Cardiac fibroblast (primary cell): ENCODE measurements around the gene THRSP.

Experiments
- DNase-seq, 2 donors: peaks; one replicate each; pipeline versions ENCODE4 v3.0.0 to v3.0.0-alpha.2; 2010; ENCODE audit warnings: low read depth in 2 of 2
- H3K4me3 ChIP-seq, 2 donors: replicated peaks in 1 of 2; 1 replicate in 1 of 2; 2 replicates in 1 of 2; pipeline ENCODE4 v1.5.1; 2011; ENCODE audit warnings: low read depth in 2 of 2, low read length in 2 of 2, mild to moderate bottlenecking in 2 of 2, moderate library complexity in 1 of 2
- CTCF ChIP-seq: IDR thresholded peaks from one replicate; pipeline ENCODE4 v1.5.1; 2011; ENCODE audit warnings: low read depth, mild to moderate bottlenecking, low read length, inconsistent platforms

THRSP gene

DNA sequence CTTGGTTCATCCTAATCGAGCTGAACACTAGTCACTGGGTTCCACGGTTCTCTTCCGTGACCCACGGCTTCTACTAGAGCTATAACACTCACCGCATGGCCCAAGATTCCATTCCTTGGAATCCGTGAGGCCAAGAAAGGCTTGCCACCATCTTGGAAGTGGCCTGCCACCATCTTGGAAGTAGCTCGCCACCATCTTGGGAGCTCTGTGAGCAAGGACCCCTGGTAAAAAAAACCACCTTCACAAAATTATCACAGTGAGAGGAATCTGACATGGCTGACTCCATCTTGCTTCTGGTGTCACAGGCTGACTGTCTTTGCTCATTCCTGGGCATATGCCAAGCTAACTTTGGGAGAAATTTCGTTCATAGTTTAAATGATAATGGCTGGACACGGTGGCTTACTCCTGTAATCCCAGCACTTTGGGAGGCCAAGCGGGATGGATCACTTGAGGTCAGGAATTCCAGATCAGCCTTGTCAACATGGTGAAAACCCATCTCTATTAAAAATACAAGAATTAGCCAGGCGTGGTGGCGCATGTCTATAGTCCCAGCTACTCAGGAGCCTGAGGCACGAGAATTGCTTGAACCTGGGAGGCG, 21.7 kb upstream of the THRSP start:
- DNase-seq = no peak
- no peak overlapping the region for H3K4me3 ChIP-seq
- TF ChIP-seq CTCF = no peak

GRCh38 chr11:78044706-78045105, 19.0 kb upstream of the THRSP start:
- H3K4me3 ChIP-seq = no peak overlapping the region
- TF ChIP-seq CTCF = no peak
- DNase-seq = no peak

- peak overlapping the region; percentile 36 to 45 for H3K4me3 ChIP-seq
Observed at GRCh38 chr11:78045851-78046485, 17.7 kb upstream of the THRSP start.

GRCh38 chr11:78046486-78046854, 17.2 kb upstream of the THRSP start:
- no peak for TF ChIP-seq CTCF
- H3K4me3 ChIP-seq = no peak overlapping the region
- DNase-seq = no peak

More at GRCh38 chr11:78045851-78046485, 17.7 kb upstream of the THRSP start:
- DNase-seq = peak; percentile 60 to 72
- peak; percentile 69 for TF ChIP-seq CTCF

GRCh38 chr11:78048561-78048960, 15.1 kb upstream of the THRSP start:
- no peak overlapping the region for H3K4me3 ChIP-seq
- TF ChIP-seq CTCF = no peak
- DNase-seq = no peak

GRCh38 chr11:78049348-78049747, 14.3 kb upstream of the THRSP start:
- DNase-seq = no peak
- TF ChIP-seq CTCF = no peak

More at GRCh38 chr11:78049348-78049747, 14.3 kb upstream of the THRSP start:
- H3K4me3 ChIP-seq = no peak overlapping the region
